Keratinocyte (primary cell): ENCODE measurements around the gene DLGAP1. TPM values are rescaled to one million over a fixed set of nuclear protein-coding genes. Genes with fewer than 3 reads are reported as not detected.

Source experiments
- DNase-seq: peaks from one replicate; pipeline ENCODE4 v3.0.0-alpha.2; 2011; ENCODE audit warnings: low read depth, missing footprints, low spot score
- FAIRE-seq: peaks from 2 replicates; lab custom pipeline; 2011; peaks lifted over from hg19 to GRCh38; lab: Jason Lieb, UNC
- H2AFZ ChIP-seq: 2 replicates; pipeline ENCODE4 v1.6.0; 2012; ENCODE audit warnings: low read length, control low read depth, inconsistent platforms; ENCODE audit not compliant: control insufficient read depth
- H3K27ac ChIP-seq: 2 replicates; pipeline ENCODE4 v1.5.1; 2011; ENCODE audit warnings: low read length; ENCODE audit not compliant: control insufficient read depth, insufficient read depth
- H3K27me3 ChIP-seq: 3 replicates; pipeline ENCODE4 v1.6.0; 2011; ENCODE audit warnings: low read length; ENCODE audit not compliant: control insufficient read depth, insufficient read depth; ENCODE audit errors: extremely low read depth
- H3K36me3 ChIP-seq, 2 experiments: 2 replicates in 1 of 2; 3 replicates in 1 of 2; pipeline ENCODE4 v1.5.1; 2011; ENCODE audit warnings: low read length in 2 of 2, mild to moderate bottlenecking in 1 of 2; ENCODE audit not compliant: control insufficient read depth in 2 of 2, insufficient read depth in 2 of 2; ENCODE audit errors: extremely low read depth in 1 of 2
- H3K4me1 ChIP-seq: 3 replicates; pipeline ENCODE4 v1.5.1; 2011; ENCODE audit warnings: low read length; ENCODE audit not compliant: control insufficient read depth, insufficient read depth; ENCODE audit errors: extremely low read depth
- H3K4me2 ChIP-seq: 3 replicates; pipeline ENCODE4 v1.6.0; 2011; ENCODE audit warnings: low read depth, low read length; ENCODE audit not compliant: control insufficient read depth, insufficient read depth; ENCODE audit errors: extremely low read depth
- H3K4me3 ChIP-seq, 3 experiments: fragments of 200-600 bp in 1 of 3; sonication (generic) in 1 of 3; 2 replicates in 2 of 3; 3 replicates in 1 of 3; pipeline ENCODE4 v1.5.1; 2011 to 2016; ENCODE audit warnings: low read length in 3 of 3, mild to moderate bottlenecking in 3 of 3, control low read depth in 2 of 3, inconsistent platforms in 1 of 3, low read depth in 1 of 3, mixed read lengths in 1 of 3, mixed run types in 1 of 3, moderate library complexity in 1 of 3; ENCODE audit not compliant: control insufficient read depth in 2 of 3, insufficient read depth in 2 of 3; ENCODE audit errors: extremely low read depth in 1 of 3
- H3K79me2 ChIP-seq: 2 replicates; pipeline ENCODE4 v1.6.0; 2012; ENCODE audit warnings: low read length; ENCODE audit not compliant: control insufficient read depth, insufficient read depth
- H3K9ac ChIP-seq: 3 replicates; pipeline ENCODE4 v1.6.0; 2011; ENCODE audit warnings: low read length; ENCODE audit not compliant: control insufficient read depth, insufficient read depth; ENCODE audit errors: extremely low read depth
- H3K9me1 ChIP-seq: 3 replicates; pipeline ENCODE4 v1.6.0; 2011; ENCODE audit warnings: low read length; ENCODE audit not compliant: control insufficient read depth, insufficient read depth; ENCODE audit errors: extremely low read depth
- H3K9me3 ChIP-seq: 2 replicates; pipeline ENCODE4 v1.5.1; 2012; ENCODE audit warnings: low read depth, low read length; ENCODE audit not compliant: control insufficient read depth
- H4K20me1 ChIP-seq: 3 replicates; pipeline ENCODE4 v1.6.0; 2011; ENCODE audit warnings: low read length; ENCODE audit not compliant: control insufficient read depth, insufficient read depth; ENCODE audit errors: extremely low read depth
- CTCF ChIP-seq, 3 experiments: IDR thresholded peaks in 1 of 3; conservative IDR thresholded peaks in 1 of 3; optimal IDR thresholded peaks in 1 of 3; 2 replicates in 2 of 3; 3 replicates in 1 of 3; pipeline versions ENCODE3 to v1.5.1; 2011; ENCODE audit warnings: low read length in 3 of 3, mild to moderate bottlenecking in 3 of 3, moderate library complexity in 2 of 3, control low read depth in 1 of 3, inconsistent platforms in 1 of 3; ENCODE audit not compliant: insufficient read depth in 2 of 3; ENCODE audit errors: extremely low read depth in 1 of 3
- EZH2 ChIP-seq: IDR thresholded peaks from one replicate; pipeline ENCODE4 v1.6.1; 2012; ENCODE audit warnings: inconsistent platforms, mild to moderate bottlenecking, low read length, moderate library complexity
- dilution Hi-C: fragments of 300-500 bp; cut with MboI; formaldehyde crosslinking; loops from one replicate; pipeline ENCODE4 v1.7.0; 2020; ENCODE audit warnings: low sequenced_read_pairs; ENCODE audit not compliant: extremely low pct_ligation_motif_present
- polyA plus RNA-seq, 5 experiments: library from polyadenylated mRNA; depleted of rRNA in 3 of 5; stranded (reverse) in 3 of 5; stranded (forward) in 1 of 5; unstranded in 1 of 5; fragments of >200 nt; gene quantifications; 1 replicate in 1 of 5; 2 replicates in 3 of 5; 3 replicates in 1 of 5; pipeline versions ENCODE4 v1.2.1 to v1.2.3, GENCODE V29; 2011 to 2012; ENCODE audit warnings: missing spikeins in 2 of 5, low read depth in 1 of 5, low replicate concordance in 1 of 5

Gene DLGAP1
- polyA plus RNA-seq, 1 donor (not counting 4 experiments of a cell fraction or from before 2014, with no cell fraction given), result not detected

- no peaks in the 10 kb centered on the region for H3K9me3 ChIP-seq
- H3K9ac ChIP-seq, result no peak overlapping the region
- no peaks in the 10 kb centered on the region for H3K4me1 ChIP-seq
- H3K9me1 ChIP-seq, result no peaks in the 10 kb centered on the region
- H2AFZ ChIP-seq, result no peak overlapping the region
- no peak for FAIRE-seq
- TF ChIP-seq CTCF (optimal IDR thresholded peaks at IDR 0.05 in 1 of 3, IDR thresholded peaks at IDR 0.05 in 1 of 3, conservative IDR thresholded peaks at IDR 0.05 in 1 of 3; ENCODE audit: extremely low read depth in 1 of 3, insufficient read depth in 2 of 3, low read length in 3 of 3), result no peak
- no peak for DNase-seq
- dilution Hi-C loops, result no loop called here
- no peak overlapping the region for H3K4me3 ChIP-seq
- no peak overlapping the region for H3K27ac ChIP-seq
- no peaks in the 10 kb centered on the region for H3K79me2 ChIP-seq
- no peaks in the 10 kb centered on the region for H4K20me1 ChIP-seq
- no peaks in the 10 kb centered on the region for H3K27me3 ChIP-seq
- H3K36me3 ChIP-seq, result no peaks in the 10 kb centered on the region
- H3K4me2 ChIP-seq, result no peak overlapping the region
These were observed 224.5 kb downstream of the DLGAP1 start for GRCh38 chr18:4230450-4231168.

GRCh38 chr18:4224031-4224704 lies 230.9 kb downstream of the DLGAP1 start:
- no peak overlapping the region for H2AFZ ChIP-seq
- FAIRE-seq (no peak), DNase-seq (no peak)
- H4K20me1 ChIP-seq, result no peaks in the 10 kb centered on the region
- H3K9me3 ChIP-seq, result no peaks in the 10 kb centered on the region
- dilution Hi-C loops, result no loop called here
- no peak overlapping the region for H3K4me3 ChIP-seq
- H3K9ac ChIP-seq, result no peak overlapping the region
- H3K79me2 ChIP-seq, result no peaks in the 10 kb centered on the region
- H3K9me1 ChIP-seq, result no peaks in the 10 kb centered on the region
- no peaks in the 10 kb centered on the region for H3K27me3 ChIP-seq
- no peaks in the 10 kb centered on the region for H3K36me3 ChIP-seq
- H3K27ac ChIP-seq, result no peak overlapping the region
- H3K4me2 ChIP-seq, result no peak overlapping the region
- TF ChIP-seq CTCF (optimal IDR thresholded peaks at IDR 0.05 in 1 of 3, IDR thresholded peaks at IDR 0.05 in 1 of 3, conservative IDR thresholded peaks at IDR 0.05 in 1 of 3; ENCODE audit: extremely low read depth in 1 of 3, insufficient read depth in 2 of 3, low read length in 3 of 3) (no peak), EZH2 (no peak)
- no peaks in the 10 kb centered on the region for H3K4me1 ChIP-seq
